ENCODE results near the gene SLC37A2. TPM values are rescaled to one million over a fixed set of nuclear protein-coding genes. Genes with fewer than 3 reads are reported as not detected.

Gene SLC37A2
- total and polyA plus RNA-seq, 5 experiments from 2014 or later, result 0.04 to 2.4 (median 0.69) TPM; not detected in 1

DNA sequence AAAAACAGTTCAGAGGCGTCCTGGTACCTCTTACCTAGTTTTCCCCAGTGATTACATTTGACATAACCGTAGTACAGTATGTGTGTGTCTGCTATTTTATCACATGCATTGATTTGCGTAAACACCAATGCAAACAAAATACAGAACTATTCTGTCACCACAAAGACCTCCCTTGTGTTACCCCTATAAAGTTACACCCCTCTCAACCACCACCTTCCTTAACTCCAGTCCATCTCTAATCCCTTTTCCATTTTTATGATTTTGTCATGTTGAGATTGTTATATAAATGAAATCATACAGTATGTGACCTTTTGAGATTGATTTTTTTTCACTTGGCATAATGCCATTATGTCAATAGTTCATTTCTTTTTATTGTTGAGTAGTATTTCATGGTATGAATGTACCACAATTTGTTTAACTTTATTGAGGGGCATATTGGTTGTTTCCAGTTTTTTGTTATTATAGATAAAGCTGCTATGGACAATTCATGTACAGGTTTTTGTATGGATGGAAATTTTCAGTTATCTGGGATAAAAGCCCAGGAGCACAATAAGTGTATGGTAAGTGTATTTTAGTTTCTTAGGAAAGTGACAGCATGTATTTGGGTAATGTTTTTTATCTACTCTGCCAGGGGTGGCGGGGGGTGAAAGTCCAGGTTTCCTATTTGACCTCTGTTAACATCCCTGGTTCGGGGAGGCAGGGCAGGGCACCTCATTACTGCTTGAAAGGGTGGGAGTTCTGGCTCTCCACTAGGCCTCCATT lies 6.0 kb upstream of the SLC37A2 start:
- POLR2A ChIA-PET, result no interaction called here
- H3K27me3 Mint-ChIP-seq, result peaks cover 2 to 12% (median 2%) of the 10 kb centered on the region in 5 donors

DNA sequence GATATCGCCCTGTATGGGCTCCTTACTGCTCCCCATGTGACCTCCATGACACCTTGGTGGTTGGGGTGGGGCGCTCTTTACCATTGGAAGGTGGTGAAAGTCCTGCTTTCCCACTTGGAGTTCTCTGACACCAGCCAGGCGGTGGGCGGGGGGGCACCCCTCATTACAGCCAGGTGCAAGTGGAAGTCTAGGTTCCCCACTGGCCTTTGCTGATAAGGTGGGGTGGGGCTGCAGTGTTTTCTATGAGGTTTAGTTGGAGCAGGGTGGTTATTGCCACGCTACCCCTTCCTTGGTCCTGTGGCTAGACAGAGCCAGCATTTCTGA lies 5.5 kb upstream of the SLC37A2 start:
- peaks cover 0 to 4% (median 1%) of the 10 kb centered on the region in 4 donors for H3K4me1 Mint-ChIP-seq
- H3K4me3 Mint-ChIP-seq, result no peak overlapping the region
- no peaks in the 10 kb centered on the region for H3K36me3 Mint-ChIP-seq
- DNase-seq (no peak), ATAC-seq (no peak)
- no peak overlapping the region for H3K27ac Mint-ChIP-seq
- H3K27me3 Mint-ChIP-seq, result peaks cover 4 to 16% (median 5%) of the 10 kb centered on the region in 5 donors
- POLR2A ChIA-PET, result no interaction called here
- H3K9me3 Mint-ChIP-seq, result no peaks in the 10 kb centered on the region

More for the DNA sequence above, 6.0 kb upstream of the SLC37A2 start:
- ATAC-seq (no peak), DNase-seq (no peak)
- no peak overlapping the region for H3K27ac Mint-ChIP-seq
- no peaks in the 10 kb centered on the region for H3K4me1 Mint-ChIP-seq
- H3K36me3 Mint-ChIP-seq, result no peaks in the 10 kb centered on the region
- no peak overlapping the region for H3K4me3 Mint-ChIP-seq
- no peaks in the 10 kb centered on the region for H3K9me3 Mint-ChIP-seq

DNA sequence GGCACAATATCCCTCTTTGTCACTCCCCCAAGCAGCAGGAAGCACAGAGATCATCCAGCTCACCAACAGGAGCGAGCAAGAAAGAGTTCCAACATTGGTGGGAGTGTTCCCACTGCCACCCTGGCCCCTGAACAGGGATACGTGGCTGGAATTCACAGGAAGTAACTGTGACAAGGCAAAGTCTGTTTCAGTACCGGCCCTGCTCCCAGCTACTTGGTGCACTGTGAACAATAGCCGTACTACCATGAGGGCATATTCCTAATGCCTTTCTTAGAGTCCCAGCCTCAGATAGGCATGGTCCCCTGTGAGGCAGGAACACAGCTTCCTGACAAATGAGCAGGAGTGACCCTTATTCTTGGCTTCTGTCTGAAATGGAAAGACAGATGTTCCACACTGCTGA lies 1.8 kb upstream of the SLC37A2 start:
- POLR2A ChIA-PET, result no interaction called here
- peaks cover 0 to 22% (median 6%) of the 10 kb centered on the region in 4 donors for H3K4me1 Mint-ChIP-seq
- ATAC-seq (no peak), DNase-seq (no peak)
- peaks cover 17 to 43% (median 27%) of the 10 kb centered on the region in 5 donors for H3K27me3 Mint-ChIP-seq
- no peaks in the 10 kb centered on the region for H3K9me3 Mint-ChIP-seq
- H3K36me3 Mint-ChIP-seq, result no peaks in the 10 kb centered on the region
- peak overlapping the region in 1 of 10 donors; percentile 26 for H3K27ac Mint-ChIP-seq
- H3K4me3 Mint-ChIP-seq, result peak overlapping the region in 5 of 10 donors; percentile 2 to 89 (median 24)

DNA sequence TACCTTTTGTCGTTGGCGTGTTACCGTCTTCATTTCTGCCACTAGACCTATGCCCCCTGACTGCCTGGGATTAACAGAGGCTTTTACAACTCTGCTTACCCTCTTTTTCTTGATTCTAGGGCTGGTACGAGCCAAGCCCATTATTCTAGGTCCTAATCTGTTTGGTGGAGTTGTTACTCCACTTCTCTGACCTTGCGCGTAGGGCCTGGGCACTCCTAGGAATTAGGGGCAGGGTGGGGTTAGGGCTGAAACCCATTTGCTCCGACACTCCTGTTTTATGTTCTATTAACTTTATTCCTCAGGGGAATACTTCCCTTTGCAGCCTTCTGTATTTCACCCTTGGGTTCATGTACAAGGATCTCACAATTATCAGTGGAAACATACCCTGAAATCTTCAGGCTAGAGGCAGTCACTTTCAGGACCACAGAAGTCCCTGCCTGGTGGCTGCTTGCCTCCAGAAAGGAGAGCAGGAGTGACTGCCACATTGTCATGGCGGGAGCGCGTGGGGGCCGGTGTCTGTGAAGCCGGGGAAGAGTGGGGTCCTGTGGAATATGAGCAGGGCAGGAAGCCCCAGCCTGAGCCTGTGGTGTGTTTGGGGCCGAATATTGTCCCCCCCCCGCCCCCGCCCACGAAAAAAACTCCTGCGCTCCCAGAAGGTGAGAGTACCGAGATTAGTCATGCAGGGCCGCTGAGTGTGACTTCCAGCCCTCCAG lies 731 bp upstream of the SLC37A2 start:
- H3K27me3 Mint-ChIP-seq, result peaks cover 17 to 49% (median 30%) of the 10 kb centered on the region in 5 donors
- POLR2A ChIA-PET, result no interaction called here
- peak overlapping the region; percentile 81 to 91 (median 88) for H3K4me3 Mint-ChIP-seq
- H3K36me3 Mint-ChIP-seq, result no peaks in the 10 kb centered on the region
- ATAC-seq (peak in 1 of 2 donors; percentile 9), DNase-seq (peak in 1 of 10 donors; percentile 3)
- peak overlapping the region in 8 of 10 donors; percentile 23 to 83 (median 38) for H3K27ac Mint-ChIP-seq
- H3K4me1 Mint-ChIP-seq, result peaks cover 0 to 22% (median 6%) of the 10 kb centered on the region in 4 donors
- no peaks in the 10 kb centered on the region for H3K9me3 Mint-ChIP-seq

DNA sequence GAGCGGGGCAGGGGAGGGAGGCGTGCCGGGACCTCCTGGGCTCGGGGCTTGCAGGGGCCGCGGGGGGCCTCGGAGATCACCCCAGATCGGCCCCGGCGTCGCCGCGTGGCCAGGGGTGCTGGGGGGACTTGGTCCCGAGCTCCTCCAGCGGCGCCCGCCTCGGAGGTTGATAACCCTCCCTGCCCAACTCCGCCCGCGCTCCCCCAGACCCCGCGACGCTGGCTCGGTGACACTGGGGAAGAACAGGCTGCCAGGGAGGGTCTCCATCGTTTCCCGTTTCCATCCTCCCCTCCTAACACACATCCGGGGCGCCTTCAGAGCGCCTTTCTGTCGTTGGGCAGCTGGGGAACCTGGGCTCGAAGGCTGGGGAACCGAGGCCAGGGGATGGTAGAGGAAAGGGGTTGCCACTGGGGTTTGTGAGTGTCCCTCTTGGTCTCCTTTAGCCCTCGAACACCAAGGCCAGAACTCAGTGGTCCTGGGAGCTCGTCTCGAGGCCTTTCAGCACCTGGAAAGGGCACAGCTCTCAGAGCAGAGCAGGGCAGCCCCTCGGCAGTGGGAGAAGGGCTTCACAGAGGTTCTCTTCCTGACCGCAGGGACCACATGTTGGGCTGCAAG lies 431 bp downstream of the SLC37A2 start:
- peak overlapping the region; percentile 56 to 91 (median 70) for H3K4me3 Mint-ChIP-seq
- H3K27me3 Mint-ChIP-seq, result peaks cover 21 to 59% (median 39%) of the 10 kb centered on the region in 5 donors
- peak overlapping the region in 2 of 10 donors; percentile 12 to 25 for H3K27ac Mint-ChIP-seq
- ATAC-seq, result peak; percentile 47 to 52
- peaks cover 0 to 22% (median 6%) of the 10 kb centered on the region in 4 donors for H3K4me1 Mint-ChIP-seq
- peak in 4 of 10 donors; percentile 0 to 58 (median 18) for DNase-seq
- H3K36me3 Mint-ChIP-seq, result no peaks in the 10 kb centered on the region
- H3K9me3 Mint-ChIP-seq, result no peaks in the 10 kb centered on the region
- POLR2A ChIA-PET, result interaction anchor here (1.2 kb wide), 1 partner anchor 48 kb away, joined by 4 read pairs; the partner anchor contains the start of gene TMEM218

DNA sequence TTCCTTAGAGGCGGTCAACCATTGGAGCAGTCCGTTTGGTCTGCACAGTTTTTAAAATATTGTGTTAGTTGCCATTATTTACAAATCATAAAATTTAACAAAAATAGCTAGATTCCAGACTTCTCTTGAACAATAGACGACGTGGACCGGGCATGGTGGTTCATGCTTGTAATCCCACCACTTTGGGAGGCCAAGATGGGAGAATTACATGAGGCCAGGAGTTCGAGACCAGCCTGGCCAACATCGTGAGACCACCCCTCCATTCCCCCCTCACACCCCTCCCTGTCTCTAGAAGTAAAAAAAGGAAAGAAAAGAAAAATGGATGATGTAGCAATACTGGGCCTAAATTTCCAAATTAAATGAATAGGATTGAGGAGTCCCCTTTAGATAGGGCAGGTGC lies 965 bp downstream of the SLC37A2 start:
- peaks cover 0 to 23% (median 6%) of the 10 kb centered on the region in 4 donors for H3K4me1 Mint-ChIP-seq
- H3K36me3 Mint-ChIP-seq, result no peaks in the 10 kb centered on the region
- H3K9me3 Mint-ChIP-seq, result no peaks in the 10 kb centered on the region
- peak overlapping the region; percentile 56 to 87 (median 65) for H3K4me3 Mint-ChIP-seq
- H3K27ac Mint-ChIP-seq, result peak overlapping the region in 2 of 10 donors; percentile 25 to 29
- POLR2A ChIA-PET, result interaction anchor here (1.2 kb wide), 1 partner anchor 48 kb away, joined by 4 read pairs; the partner anchor contains the start of gene TMEM218
- DNase-seq, result no peak
- ATAC-seq, result no peak
- H3K27me3 Mint-ChIP-seq, result peaks cover 22 to 65% (median 40%) of the 10 kb centered on the region in 5 donors

DNA sequence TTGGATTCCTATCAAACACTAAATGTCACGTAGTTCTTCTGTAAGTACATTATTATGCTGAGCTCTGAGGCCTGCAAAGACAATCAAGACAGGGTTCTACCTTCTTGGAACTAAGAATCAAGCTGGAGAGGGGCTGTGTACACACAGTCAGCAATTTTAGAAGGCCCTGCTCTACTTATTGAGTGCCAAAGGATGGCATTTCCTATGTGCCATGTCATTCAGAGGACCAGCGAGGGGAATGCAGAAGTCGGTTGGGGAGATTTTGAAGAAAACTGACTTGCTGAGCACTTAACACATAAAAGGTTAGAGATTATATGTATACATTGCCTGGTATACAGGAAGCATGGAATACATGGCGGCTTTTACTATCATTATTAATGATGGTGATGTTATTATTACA lies 5.3 kb downstream of the SLC37A2 start:
- Mint-ChIP-seq H3K9me3 (no peaks in the 10 kb centered on the region), H3K4me3 (no peak overlapping the region), H3K27me3 (peaks cover 24 to 81% (median 38%) of the 10 kb centered on the region in 5 donors), H3K4me1 (peaks cover 3 to 52% (median 12%) of the 10 kb centered on the region in 4 donors), H3K36me3 (no peaks in the 10 kb centered on the region), H3K27ac (no peak overlapping the region)
- DNase-seq, result no peak
- POLR2A ChIA-PET, result no interaction called here
- no peak for ATAC-seq

DNA sequence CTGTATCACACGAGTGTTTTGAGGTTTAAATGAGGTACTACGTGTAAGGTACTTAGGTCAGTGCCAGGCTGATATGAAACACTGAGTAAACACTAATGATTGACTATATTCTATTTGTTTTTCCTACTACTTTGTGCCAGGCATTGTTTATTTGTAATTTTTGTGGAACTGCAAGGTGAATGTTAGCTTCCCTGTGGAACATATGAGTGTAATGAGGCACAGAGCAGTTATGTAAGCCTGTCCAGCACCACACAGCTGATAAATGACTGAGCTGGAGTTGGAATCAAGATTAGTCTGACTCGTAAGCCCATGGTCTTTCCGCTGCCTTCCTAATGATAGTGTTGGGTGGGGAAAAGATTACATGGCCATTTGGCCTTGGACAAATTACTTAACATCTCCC lies 5.9 kb downstream of the SLC37A2 start:
- ATAC-seq (no peak), DNase-seq (no peak)
- peaks cover 3 to 49% (median 10%) of the 10 kb centered on the region in 4 donors for H3K4me1 Mint-ChIP-seq
- H3K27me3 Mint-ChIP-seq, result peaks cover 23 to 77% (median 37%) of the 10 kb centered on the region in 5 donors
- H3K9me3 Mint-ChIP-seq, result no peaks in the 10 kb centered on the region
- no peak overlapping the region for H3K27ac Mint-ChIP-seq
- H3K36me3 Mint-ChIP-seq, result no peaks in the 10 kb centered on the region
- no peak overlapping the region for H3K4me3 Mint-ChIP-seq
- POLR2A ChIA-PET, result no interaction called here

DNA sequence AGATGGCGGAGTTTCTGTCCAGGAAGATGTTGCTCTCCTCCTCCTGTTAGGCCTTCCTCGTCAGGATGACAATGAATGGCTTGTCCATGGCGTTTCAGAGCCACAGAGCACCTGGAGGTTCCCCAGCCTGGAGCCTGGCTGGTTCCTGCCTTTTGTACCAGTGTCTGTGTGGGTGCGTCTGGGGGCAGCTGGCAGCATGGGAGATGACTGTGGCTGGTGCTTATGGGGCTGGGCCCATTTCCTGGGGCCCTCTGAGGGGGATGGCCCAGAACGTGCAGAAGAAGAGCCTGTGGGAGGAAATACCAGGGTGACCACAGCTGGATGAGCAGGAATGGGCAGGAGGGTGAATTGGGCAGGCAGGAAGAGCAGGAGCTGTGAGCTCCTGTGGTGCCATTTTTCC lies 6.7 kb downstream of the SLC37A2 start:
- Mint-ChIP-seq H3K36me3 (no peaks in the 10 kb centered on the region), H3K4me1 (peaks cover 3 to 44% (median 9%) of the 10 kb centered on the region in 4 donors), H3K4me3 (no peak overlapping the region), H3K27me3 (peaks cover 23 to 69% (median 29%) of the 10 kb centered on the region in 5 donors), H3K9me3 (no peaks in the 10 kb centered on the region), H3K27ac (no peak overlapping the region)
- POLR2A ChIA-PET, result no interaction called here
- no peak for ATAC-seq
- no peak for DNase-seq

DNA sequence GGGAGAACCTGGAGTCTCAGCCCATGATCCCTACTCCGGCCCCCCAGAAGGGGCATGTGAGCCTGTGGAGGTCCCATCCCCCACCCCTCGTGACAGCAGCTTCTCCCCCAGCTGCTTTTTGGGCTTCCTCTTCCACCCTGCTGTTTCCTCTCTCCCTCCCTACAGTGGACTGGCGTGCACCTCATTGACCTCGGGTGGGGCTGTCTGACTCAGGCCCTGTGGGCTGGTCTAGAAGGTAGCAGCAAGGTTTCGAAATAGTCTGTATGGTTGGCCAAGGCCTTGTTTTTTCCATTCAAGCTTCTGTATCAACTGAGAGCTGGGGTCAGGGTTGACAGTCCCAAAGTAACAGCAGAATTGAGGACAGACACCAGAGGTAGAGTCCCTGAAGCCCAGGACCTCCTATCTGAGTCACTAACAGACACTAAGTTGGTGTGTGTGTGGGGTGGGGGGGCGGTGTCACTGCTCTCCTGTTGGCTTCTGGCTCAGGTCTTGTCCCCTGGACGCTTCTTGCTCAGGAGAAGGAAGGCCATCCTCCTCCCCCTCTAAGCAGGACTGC lies 7.7 kb downstream of the SLC37A2 start:
- POLR2A ChIA-PET, result no interaction called here
- ATAC-seq, result no peak
- peaks cover 3 to 40% (median 9%) of the 10 kb centered on the region in 4 donors for H3K4me1 Mint-ChIP-seq

DNA sequence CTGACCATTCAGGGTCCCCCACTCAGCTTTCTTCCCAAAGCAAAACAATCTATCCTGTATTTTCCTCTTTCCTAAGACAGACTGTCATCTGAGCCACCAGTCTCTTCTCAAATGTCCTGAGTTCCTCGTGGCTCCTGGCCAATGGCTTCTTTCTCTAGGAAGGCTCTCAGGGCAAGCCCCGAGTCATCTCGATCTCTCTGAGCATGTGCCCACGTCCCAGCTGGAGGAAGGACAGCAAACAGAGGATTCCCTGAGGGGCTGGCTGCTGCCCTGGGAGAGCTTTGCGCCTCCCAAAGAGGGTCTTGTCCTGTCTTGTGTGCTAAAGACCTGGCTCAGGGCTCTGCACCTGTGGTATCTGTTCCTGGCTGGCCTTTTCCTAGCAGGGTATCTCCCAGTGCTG lies 8.3 kb downstream of the SLC37A2 start:
- POLR2A ChIA-PET, result no interaction called here
- peaks cover 3 to 40% (median 9%) of the 10 kb centered on the region in 4 donors for H3K4me1 Mint-ChIP-seq
- ATAC-seq (no peak), DNase-seq (no peak)
- H3K36me3 Mint-ChIP-seq, result no peaks in the 10 kb centered on the region
- H3K9me3 Mint-ChIP-seq, result no peaks in the 10 kb centered on the region
- no peak overlapping the region for H3K4me3 Mint-ChIP-seq
- peak overlapping the region in 1 of 10 donors; percentile 32 for H3K27ac Mint-ChIP-seq
- peaks cover 12 to 52% (median 25%) of the 10 kb centered on the region in 5 donors for H3K27me3 Mint-ChIP-seq

More for the DNA sequence above, 7.7 kb downstream of the SLC37A2 start:
- Mint-ChIP-seq H3K36me3 (no peaks in the 10 kb centered on the region), H3K4me3 (no peak overlapping the region), H3K9me3 (no peaks in the 10 kb centered on the region), H3K27ac (peak overlapping the region in 1 of 10 donors; percentile 32), H3K27me3 (peaks cover 17 to 59% (median 28%) of the 10 kb centered on the region in 5 donors)
- peak in 1 of 10 donors; percentile 21 for DNase-seq

DNA sequence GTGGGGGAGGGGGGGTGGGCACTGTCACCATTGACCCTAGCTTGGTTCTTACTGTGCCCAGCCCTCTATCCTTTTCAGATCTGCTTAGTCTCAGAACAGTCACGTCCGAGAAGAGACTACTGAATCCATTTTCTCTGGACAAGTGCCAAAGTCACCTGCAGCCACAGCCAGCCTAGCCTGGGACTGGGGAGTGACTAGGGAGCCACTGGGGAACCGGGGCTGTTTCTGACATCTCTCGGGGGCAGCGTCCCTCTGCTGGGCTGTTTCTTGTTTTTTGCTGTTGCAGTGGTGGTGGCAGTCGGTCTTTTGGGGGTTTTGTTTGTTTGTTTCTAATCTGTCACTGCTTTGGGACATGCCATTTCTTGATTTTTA lies 8.7 kb downstream of the SLC37A2 start:
- Mint-ChIP-seq H3K36me3 (no peaks in the 10 kb centered on the region), H3K4me1 (peaks cover 3 to 40% (median 9%) of the 10 kb centered on the region in 4 donors), H3K27ac (peak overlapping the region in 1 of 10 donors; percentile 46), H3K4me3 (no peak overlapping the region), H3K27me3 (peaks cover 12 to 49% (median 25%) of the 10 kb centered on the region in 5 donors), H3K9me3 (no peaks in the 10 kb centered on the region)
- POLR2A ChIA-PET, result no interaction called here
- no peak for ATAC-seq
- no peak for DNase-seq

Data from naive thymus-derived CD8-positive, alpha-beta T cell (primary cell).